HFF-Myc (cell line): ENCODE measurements around the gene ZNRD2.

Experiments used
- DNase-seq: peaks from one replicate; pipeline ENCODE4 v3.0.0-alpha.2; 2011; ENCODE audit warnings: low read depth; ENCODE audit errors: extremely low read depth
- H3K4me3 ChIP-seq: replicated peaks from 2 replicates; pipeline ENCODE4 v1.5.1; 2011; ENCODE audit warnings: low read depth, mild to moderate bottlenecking, control low read depth, low read length
- TF ChIP-seq, protein P1 (sequence below): IDR thresholded peaks from 2 replicates; pipeline ENCODE4 v1.5.1; 2012; ENCODE audit warnings: mild to moderate bottlenecking, low read depth, low read length, control low read depth; ENCODE audit errors: missing control alignments

The ZNRD2 gene

DNA sequence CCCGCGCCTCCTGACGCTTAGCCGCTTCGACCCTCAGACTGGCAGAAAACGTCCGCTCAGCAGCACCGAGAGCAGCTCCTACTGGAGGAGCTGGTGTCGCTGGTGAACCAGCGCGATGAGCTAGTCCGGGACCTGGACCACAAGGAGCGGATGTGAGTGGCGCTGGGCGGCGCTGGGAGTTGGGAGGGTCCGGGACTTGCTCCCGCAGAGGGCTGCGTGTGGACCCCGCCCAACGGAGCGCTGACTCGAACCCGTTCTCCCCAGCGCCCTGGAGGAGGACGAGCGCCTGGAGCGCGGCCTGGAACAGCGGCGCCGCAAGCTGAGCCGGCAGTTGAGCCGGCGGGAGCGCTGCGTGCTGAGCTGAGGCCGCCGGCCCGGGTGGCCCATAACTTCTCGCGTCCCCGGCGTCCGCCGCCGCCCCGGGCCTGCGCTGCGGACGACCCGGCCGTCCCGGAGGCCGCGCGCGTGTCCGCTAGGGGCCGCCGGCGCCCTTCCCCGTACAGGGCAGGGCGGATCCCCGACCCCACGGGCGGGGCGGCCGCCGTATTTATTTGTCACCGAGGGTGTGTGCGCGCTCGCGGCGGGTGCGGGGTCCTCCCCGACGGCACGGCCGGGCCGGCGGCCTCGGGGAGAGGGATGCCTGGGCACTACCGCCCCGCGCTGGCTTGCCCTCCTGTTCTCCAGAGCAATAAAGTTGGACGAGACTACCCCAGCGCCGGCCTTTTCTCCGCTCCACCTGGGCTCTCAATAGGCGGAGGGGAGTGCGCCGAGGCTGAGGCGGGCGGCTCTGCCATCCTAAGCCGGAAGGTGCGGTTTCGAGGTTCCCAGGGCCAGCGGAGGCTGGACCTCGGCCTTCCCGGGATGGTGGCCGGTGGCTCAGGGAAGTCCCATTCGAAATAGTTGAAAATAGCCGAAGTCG, 21.9 kb downstream of the ZNRD2 start:
- DNase-seq: no peak
- H3K4me3 ChIP-seq: no peak overlapping the region
- TF ChIP-seq, protein P1, sequence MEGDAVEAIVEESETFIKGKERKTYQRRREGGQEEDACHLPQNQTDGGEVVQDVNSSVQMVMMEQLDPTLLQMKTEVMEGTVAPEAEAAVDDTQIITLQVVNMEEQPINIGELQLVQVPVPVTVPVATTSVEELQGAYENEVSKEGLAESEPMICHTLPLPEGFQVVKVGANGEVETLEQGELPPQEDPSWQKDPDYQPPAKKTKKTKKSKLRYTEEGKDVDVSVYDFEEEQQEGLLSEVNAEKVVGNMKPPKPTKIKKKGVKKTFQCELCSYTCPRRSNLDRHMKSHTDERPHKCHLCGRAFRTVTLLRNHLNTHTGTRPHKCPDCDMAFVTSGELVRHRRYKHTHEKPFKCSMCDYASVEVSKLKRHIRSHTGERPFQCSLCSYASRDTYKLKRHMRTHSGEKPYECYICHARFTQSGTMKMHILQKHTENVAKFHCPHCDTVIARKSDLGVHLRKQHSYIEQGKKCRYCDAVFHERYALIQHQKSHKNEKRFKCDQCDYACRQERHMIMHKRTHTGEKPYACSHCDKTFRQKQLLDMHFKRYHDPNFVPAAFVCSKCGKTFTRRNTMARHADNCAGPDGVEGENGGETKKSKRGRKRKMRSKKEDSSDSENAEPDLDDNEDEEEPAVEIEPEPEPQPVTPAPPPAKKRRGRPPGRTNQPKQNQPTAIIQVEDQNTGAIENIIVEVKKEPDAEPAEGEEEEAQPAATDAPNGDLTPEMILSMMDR: no peak

DNA sequence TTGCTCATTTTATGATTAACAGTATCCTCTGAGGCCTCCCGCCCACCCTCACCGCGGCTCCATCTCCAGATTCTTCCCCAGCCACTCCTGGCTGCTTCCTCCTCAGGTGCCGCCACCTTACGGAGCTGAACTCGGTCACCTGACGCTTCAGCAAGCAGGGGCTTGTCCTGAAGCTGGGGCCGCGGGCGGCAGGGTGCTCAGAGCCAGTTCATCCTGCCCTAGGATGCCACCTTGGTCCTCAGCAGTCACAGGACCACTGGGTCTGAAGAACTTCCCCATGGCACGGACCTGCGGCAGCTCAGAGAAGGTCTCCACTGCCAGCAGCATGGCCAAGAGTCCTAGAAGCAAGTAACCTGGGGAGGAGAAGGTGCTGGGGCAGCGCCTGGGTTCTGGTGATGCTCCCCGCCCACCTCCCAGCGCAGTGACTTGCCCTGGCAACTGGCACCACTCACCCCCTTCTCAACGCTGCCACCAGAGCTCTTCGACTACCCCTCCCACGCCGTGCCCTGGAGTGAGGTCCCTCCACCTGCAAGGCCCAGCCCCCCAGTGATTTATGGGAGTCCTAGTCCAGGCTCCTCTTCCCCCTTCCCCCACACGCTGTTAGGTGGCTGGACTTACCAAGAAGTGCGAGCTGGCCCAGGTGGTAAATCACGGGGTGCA, 22.7 kb downstream of the ZNRD2 start:
- TF ChIP-seq, protein P1: no peak
- no peak for DNase-seq
- H3K4me3 ChIP-seq: no peak overlapping the region

DNA sequence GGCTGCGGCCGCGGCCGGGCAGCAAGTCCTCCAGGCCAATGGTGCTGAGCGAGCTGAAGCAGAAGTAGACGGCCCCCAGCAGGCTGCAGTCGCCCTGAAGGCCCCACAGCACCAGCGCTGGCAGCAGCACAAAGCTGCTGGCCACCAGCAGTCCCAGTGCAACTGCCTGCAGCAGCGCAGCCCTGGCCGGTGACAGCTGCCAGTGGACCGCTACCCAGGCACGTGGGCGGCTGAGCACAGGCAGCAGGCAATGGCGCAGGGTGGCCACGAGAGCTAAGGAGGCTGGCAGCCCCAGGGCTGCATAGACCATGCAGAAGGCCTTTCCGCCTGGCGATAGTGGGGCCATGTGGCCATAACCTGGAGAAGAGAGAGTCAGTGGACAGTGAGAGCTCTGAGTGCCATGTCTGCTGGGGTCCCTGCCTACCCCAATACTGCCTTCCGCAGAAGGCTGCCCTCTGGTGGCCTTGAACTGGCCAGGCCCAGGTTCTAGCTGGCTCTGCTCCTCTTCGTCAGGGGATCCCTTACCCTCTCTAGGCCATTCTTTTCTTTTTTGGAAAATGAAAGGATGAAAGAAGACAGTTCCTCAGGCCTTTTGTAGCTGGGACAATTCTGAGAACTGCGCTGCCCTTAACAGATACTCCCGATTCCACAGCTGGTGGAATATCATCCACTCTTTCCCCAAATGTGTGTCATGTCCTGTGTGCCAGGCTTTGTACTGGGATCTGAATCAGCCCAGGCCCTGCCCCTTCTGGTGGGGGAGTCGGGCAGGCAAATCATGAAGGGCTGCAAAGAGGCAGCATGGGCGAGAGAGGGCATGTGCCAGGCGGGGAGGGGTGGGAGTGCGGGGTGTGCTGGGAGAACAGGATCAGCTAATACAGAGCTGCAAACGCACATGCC, 23.5 kb downstream of the ZNRD2 start:
- H3K4me3 ChIP-seq: no peak overlapping the region
- DNase-seq: no peak
- TF ChIP-seq, protein P1: peak; percentile 74

DNA sequence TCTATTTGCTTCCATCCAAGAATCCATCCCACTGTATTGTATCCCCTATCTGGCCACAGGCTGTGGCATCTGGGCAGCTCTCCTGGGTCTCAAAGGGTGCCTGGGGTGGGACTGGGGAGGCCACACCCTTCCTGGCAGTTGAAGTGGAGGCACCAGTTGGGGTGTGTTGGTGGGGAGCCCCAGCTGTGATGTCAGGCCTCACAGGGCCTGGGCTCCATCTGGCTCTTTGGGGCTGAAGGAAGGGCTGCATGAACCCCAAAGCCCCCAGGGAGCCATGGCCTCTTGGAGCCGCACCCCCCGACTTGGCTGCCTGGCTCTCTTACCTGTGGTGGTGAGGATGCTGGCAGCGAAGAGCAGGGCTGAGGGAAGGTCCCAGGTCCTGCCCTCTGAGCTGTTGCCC, 24.9 kb downstream of the ZNRD2 start:
- TF ChIP-seq, protein P1: no peak
- DNase-seq: no peak

DNA sequence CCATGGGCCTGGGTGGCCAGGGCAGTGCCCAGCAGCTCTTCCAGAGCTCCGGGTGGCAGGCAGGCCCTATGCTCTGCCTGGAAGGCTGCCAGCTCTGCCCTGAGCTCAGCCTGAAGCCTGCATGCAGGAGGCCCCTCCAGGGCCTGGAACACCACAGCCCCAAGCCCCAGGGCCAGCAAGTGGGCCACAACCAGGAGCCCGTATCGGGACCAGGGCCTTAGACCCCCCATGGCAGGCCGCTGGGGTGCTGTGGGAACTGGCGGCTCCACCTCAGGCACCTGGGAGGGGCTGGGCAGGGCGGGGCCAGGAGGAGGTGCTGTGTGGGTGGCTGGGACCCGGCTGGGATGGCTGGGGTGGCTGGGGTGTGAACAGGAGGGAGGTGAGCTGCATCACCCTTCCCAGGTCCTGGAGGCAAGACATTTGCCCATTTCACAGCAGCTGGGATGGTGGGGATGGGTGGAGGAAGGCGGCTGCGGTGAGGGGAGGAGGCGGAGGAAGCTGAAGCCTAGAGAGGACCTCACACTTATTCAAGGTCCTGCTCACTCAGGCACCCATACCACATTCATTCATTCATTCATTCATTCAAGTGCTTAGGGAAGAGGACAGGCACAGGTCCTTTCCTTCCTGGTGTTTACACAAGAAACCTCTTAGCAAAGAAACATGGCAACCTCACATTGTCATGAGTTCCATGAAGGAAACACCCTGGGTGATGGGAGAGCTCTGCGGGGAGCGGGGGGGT, 25.4 kb downstream of the ZNRD2 start, which contains the start of gene KCNK7:
Gene KCNK7, minus strand, starts transcription at position 258 of the 739 bp plus-strand sequence. Its CDS starts 28 bp downstream, at position 230.
- H3K4me3 ChIP-seq: no peak within 1 kb of the TSS
- TF ChIP-seq, protein P1: no peak
- no peak for DNase-seq

More for the DNA sequence above, 24.9 kb downstream of the ZNRD2 start:
- H3K4me3 ChIP-seq: no peak overlapping the region

DNA sequence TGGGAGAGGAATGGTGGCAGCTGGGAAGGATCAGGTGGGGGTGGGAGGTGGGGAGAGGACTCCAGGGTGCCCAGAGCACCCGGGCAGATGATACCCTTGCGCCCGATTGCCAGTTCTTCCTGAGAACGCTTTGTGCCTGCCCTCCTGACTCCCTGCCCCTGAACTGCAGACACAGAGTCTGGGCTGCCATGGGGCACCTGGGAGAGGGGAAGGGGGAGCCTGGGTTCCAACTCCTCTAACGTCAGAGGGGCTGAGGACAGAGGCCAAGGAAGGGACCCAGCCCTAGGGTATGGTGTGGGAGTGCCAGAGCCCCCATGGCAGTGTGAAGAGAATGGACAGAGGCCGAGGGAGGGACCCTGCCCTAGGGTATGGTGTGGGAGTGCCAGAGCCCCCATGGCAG, 26.2 kb downstream of the ZNRD2 start:
- TF ChIP-seq, protein P1: no peak
- no peak for DNase-seq
- no peak overlapping the region for H3K4me3 ChIP-seq
